Measurements from ENCODE around the gene ART1. TPM values are rescaled to one million over a fixed set of nuclear protein-coding genes. Genes with fewer than 3 reads are reported as not detected.

ART1 gene
- total and polyA plus RNA-seq, 2 of the 4 experiments (the other 2 are of a cell fraction), result not detected

DNA sequence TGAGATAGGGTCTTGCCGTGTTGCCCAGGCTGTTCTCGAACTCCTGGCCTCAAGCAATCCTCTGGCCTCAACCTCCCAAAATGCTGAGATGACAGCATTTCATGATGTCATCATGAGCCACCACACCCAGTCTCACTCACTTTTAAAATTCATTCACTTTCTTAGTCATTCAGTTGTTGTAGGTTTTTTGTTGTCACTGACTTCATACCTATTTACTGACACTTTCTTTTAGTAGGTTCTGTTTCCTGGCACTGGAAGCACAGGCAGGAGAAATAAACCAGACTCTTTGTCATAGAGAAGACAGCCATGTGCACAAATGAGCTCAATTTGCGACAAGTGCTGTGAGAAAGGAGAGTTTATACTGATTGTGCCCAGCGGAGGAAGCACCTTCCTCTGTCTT, 13.6 kb upstream of the ART1 start:
- Histone ChIP-seq H3K4me3 (ENCODE audit: insufficient read depth, low read depth, low read length) (no peak overlapping the region), H3K4me1 (ENCODE audit: control insufficient read depth, insufficient read depth, low read length) (no peaks in the 10 kb centered on the region), H3K9me1 (ENCODE audit: insufficient read depth, low read length) (no peaks in the 10 kb centered on the region), H3K27ac (ENCODE audit: insufficient read depth, low read length) (no peak overlapping the region), H3K4me2 (ENCODE audit: low read depth, low read length) (no peak overlapping the region), H4K5ac (ENCODE audit: low read depth, low read length) (no peak overlapping the region), H3K56ac (ENCODE audit: extremely low read depth, insufficient read depth, low read length) (no peak overlapping the region), H2BK5ac (ENCODE audit: low read depth, low read length, poor library complexity, severe bottlenecking) (no peak overlapping the region), H3K18ac (ENCODE audit: low read depth, low read length) (no peak overlapping the region), H3K4ac (ENCODE audit: low read depth, low read length) (no peak overlapping the region), H2BK15ac (ENCODE audit: low read depth, low read length) (no peak overlapping the region), H4K91ac (ENCODE audit: insufficient read depth, low read depth, low read length) (no peak overlapping the region), H3K36me3 (ENCODE audit: control insufficient read depth, insufficient read depth, low read length) (no peaks in the 10 kb centered on the region), H2AFZ (replicated peaks; ENCODE audit: low read length, poor library complexity) (no peak overlapping the region), H4K20me1 (ENCODE audit: insufficient read depth, low read length) (no peaks in the 10 kb centered on the region), H3K27me3 (ENCODE audit: control insufficient read depth, insufficient read depth, low read length) (peaks cover 22% of the 10 kb centered on the region), H3K9ac (ENCODE audit: low read depth, low read length) (no peak overlapping the region), H2AK5ac (ENCODE audit: low read depth, low read length) (no peak overlapping the region), H3K23ac (ENCODE audit: low read depth, low read length) (no peak overlapping the region), H4K8ac (ENCODE audit: low read depth in 2 of 2, low read length in 2 of 2) (no peak overlapping the region), H2BK20ac (ENCODE audit: low read depth, low read length) (no peak overlapping the region), H3K79me1 (ENCODE audit: low read depth in 1 of 2, low read length in 2 of 2) (no peaks in the 10 kb centered on the region), H3K9me3 (ENCODE audit: control insufficient read depth, insufficient read depth, low read length) (no peaks in the 10 kb centered on the region), H3K14ac (replicated peaks; ENCODE audit: low read depth, low read length) (no peak overlapping the region), H2AK9ac (replicated peaks; ENCODE audit: low read depth, low read length, poor library complexity) (no peak overlapping the region), H2BK120ac (ENCODE audit: low read depth, low read length) (no peak overlapping the region)
- DNase-seq (no peak), ATAC-seq (ENCODE audit: low read depth) (no peak)
- intact Hi-C loops (cut with micrococcal nuclease), result no loop called here
- POLR2A ChIA-PET (ENCODE audit: unreplicated experiment), result no interaction called here
- CTCF ChIA-PET, result no interaction called here
- in situ Hi-C loops (cut with MboI; ENCODE audit: low sequenced_read_pairs), result no loop called here
- 100% methylated on average over 2 of the region's 4 CpGs; no CpG with 5 or more reads in 1 of the 2 experiments for WGBS, 2 experiments (ENCODE audit: extremely low coverage in 2 of 2, insufficient read length in 1 of 2)
- no peak for TF ChIP-seq RCOR1 (IDR thresholded peaks at IDR 0.05; ENCODE audit: insufficient replicate concordance, low read length)
- TF ChIP-seq, protein P1, sequence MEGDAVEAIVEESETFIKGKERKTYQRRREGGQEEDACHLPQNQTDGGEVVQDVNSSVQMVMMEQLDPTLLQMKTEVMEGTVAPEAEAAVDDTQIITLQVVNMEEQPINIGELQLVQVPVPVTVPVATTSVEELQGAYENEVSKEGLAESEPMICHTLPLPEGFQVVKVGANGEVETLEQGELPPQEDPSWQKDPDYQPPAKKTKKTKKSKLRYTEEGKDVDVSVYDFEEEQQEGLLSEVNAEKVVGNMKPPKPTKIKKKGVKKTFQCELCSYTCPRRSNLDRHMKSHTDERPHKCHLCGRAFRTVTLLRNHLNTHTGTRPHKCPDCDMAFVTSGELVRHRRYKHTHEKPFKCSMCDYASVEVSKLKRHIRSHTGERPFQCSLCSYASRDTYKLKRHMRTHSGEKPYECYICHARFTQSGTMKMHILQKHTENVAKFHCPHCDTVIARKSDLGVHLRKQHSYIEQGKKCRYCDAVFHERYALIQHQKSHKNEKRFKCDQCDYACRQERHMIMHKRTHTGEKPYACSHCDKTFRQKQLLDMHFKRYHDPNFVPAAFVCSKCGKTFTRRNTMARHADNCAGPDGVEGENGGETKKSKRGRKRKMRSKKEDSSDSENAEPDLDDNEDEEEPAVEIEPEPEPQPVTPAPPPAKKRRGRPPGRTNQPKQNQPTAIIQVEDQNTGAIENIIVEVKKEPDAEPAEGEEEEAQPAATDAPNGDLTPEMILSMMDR (conservative IDR thresholded peaks at IDR 0.05; ENCODE audit: low read depth, low read length), result no peak
- no peak for TF ChIP-seq CHD1 (IDR thresholded peaks at IDR 0.05; ENCODE audit: low read depth, low read length)
- TF ChIP-seq SMC3 (IDR thresholded peaks at IDR 0.05; ENCODE audit: low read depth, low read length), result no peak
- TF ChIP-seq, protein P2, sequence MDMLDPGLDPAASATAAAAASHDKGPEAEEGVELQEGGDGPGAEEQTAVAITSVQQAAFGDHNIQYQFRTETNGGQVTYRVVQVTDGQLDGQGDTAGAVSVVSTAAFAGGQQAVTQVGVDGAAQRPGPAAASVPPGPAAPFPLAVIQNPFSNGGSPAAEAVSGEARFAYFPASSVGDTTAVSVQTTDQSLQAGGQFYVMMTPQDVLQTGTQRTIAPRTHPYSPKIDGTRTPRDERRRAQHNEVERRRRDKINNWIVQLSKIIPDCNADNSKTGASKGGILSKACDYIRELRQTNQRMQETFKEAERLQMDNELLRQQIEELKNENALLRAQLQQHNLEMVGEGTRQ (IDR thresholded peaks at IDR 0.05; ENCODE audit: low read depth, low read length), result no peak
- no peak for TF ChIP-seq BHLHE40 (IDR thresholded peaks at IDR 0.05; ENCODE audit: low read depth, low read length)
- no peak for TF ChIP-seq MAFK (IDR thresholded peaks at IDR 0.05; ENCODE audit: low read depth, low read length)
- dilution Hi-C loops (cut with HindIII; ENCODE audit: low sequenced_read_pairs, unreplicated experiment), result no loop called here
- no TSS peak for BruUV-seq (replicated peaks)

Data from IMR-90 (cell line).